Activated T-cell treated with anti-CD3 and anti-CD28 coated beads for 24 hours (primary cell): ENCODE measurements around the gene AXIN1.
"Not testable (repeated sequence)": the region's sequence is repeated elsewhere in the genome, so short reads cannot be mapped to it uniquely, and the experiment has no call there.

ENCODE experiments used
- DNase-seq: peaks from one replicate; pipeline ENCODE4 v3.0.0-alpha.2; 2020; ENCODE audit warnings: low read depth

Gene AXIN1

DNA sequence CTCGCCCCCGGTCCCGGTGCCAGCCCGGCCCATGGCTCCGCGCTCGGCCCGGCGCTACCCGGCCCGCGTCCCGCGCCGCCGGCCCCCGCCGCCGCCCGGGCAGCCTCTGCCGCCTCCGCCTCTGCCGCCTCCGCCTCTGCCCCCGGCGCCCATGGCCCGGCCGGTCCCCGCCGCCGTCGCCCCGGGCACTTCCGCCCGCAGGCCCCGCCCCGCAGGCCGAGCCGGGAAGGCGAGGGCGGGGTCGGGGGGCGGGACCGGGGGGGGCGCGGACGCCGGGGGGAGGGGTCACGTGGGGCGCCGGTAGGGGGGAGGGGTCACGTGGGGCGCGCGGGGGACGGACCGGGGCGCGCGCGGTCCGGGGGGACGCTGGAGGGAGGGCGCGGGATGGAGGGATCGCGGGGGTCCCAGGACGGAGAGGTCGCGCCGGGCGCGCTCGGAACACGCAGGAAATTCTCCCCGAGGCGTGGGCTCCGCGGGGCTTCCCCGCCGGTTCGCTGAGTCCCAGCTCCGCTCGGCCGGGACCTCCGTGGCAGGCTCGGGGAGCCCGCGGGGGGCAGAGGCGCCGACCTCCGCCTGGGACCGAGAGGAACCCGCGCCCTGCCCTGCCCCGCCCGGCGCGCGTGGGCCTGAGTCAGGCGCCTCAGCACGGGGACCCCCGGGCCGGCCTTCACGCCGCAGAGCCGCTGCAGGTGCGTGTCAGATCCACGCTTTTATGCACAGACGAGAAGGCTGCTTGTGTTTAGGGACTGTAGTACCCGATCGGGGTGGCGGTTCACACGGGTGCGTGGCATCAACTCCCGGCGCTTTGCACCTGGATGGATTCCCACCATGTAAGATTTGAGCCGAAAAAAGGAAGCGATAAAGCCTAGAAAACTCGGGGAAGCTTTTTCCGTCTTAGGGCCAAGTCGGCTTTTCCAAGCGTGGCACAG is 29.5 kb upstream of the AXIN1 start, which contains the start of gene PGAP6:
TSS of gene PGAP6 (minus strand) at position 190 of the 929 bp plus-strand sequence. CDS start at position 33, 157 bp downstream.
- peak; percentile 58 for DNase-seq

DNA sequence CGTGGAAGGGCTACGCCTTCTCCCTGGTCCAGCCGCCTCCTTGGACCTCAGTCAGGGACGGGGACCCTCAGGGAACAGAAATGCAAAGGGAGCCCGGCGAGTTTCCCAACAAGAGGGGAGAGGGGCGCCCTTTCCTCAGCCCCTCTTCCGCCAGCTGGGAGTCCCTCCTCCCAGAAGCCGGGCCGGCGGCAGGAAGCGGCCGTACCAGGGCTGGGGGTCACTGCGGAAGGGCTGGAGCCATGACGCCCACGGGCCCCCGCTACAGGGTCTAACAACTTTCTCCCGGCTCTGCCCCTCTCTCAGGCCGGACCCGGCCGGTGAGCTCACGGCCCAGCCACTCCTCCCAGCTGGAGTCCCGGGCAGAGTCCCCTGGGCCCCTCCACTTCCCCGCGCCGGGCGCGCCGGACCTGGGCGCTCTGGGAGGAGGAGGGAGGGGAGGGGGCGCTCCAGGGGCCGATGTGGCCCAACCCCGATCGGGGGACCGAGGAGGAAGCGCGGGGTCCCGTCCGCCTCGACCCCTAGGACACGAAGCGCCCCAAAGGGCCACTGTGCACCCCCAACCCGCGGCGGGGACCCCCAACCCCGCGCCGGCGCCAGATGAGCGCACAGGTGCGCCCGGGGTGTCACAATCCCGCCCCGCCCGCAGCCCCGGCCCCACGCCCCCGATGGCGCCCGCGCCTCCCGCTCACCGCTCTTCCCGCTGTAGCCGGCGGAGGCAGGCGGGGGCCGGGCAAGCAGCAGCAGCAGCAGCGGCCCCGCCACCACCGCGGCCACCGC is 28.7 kb upstream of the AXIN1 start:
- DNase-seq, result no peak

DNA sequence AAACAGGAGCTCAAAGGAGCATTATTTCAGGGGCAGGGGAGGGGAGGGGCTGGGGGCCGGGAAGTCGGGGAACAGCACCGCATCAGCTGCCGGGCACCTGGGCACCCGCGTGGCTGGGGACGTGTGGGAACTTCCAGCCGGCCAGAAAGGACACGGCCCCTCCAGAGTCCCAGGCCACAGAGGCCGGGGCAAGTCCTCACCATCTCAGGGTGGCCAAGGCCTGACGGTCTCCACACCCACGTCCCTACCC is 28.2 kb upstream of the AXIN1 start:
- no peak for DNase-seq

DNA sequence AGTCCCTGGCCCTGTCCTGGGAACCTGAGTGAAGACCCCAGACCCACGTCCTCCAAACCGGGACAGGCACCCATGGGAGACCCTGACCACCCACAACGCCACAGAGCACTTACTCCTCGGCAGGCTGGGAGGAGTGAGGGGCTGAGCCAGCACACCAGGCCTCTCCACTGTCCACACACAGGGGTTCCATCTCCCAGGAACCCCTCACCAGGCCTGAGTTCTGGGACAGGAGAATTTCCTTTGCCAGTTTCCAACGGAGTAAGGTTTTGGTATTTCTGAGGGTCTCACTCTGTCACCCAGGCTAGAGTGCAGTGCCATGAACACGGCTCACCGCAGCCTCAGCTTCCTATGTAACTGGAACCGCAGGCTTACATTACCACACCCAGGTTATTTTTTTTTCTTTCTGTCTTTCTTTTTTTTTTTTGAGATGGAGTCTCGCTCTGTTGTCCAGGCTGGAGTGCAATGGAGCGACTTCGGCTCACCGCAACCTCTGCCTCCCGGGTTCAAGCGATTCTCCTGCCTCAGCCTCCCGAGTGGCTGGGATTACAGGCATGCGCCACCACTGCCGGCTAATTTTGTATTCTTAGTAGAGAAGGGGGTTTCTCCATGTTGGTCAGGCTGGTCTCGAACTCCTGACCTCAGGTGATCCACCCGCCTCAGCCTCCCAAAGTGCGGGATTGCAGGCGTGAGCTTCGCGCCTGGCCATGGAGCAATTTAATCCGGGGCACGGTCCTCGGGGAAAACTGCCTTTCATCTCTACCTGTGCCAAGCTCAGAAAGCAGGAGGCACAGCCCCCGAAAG is 27.6 kb upstream of the AXIN1 start:
- DNase-seq, result no peak

DNA sequence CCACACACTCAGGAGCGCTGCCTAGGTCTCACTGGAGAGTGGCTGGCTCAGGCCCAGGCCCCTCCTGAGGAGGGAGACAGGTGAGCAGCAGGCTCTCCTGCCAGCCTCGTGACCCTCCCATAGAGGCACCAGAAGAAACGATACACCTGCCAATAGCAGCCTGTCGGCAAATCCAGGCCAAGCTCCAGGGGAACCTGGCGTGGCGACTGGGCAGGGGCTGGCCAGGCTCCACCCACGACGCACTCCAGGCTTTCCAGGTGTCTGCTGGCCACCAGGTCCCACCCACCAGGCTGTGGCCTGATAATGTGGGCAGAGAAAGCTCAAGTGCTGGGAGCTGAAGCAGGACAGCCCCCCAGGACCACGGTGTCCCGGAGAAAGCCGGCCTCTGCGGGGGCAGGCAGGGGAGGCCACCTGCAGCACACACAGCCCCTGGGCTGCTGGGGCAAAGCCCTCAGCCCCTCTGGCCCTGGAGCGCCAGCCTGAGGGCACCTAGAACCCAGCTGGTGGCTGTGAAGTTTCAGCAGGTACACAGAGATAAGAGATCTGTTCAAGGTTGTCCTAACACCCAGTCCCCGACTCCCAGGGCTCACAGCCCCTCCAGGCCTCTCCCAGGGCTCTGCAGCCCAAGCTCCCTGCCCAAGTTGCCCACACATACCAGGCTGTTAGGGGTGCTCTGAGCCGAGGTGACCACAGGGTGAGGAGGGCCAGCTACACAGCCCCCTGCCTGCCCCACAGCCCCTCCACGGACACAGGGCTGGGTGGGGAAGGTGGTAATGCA is 26.8 kb upstream of the AXIN1 start:
- no peak for DNase-seq

DNA sequence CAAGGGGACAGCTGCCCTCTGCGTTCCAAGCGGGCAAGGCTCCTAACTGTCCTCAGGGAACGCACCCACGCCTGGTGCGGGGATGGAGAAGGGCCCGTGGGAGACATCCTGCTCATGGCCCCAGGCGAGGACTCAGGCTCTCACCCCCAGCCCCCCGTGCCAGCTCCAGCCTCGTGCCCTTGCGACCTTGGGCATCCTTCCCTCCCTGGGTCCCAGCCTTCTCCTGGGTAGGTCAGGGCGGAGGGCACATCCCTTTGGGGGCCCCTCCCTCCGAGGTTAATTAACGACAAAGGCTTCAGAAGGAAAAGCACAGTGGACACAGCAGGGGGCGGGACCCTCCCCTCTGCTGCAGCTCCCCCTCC is 26.3 kb upstream of the AXIN1 start:
- no peak for DNase-seq

DNA sequence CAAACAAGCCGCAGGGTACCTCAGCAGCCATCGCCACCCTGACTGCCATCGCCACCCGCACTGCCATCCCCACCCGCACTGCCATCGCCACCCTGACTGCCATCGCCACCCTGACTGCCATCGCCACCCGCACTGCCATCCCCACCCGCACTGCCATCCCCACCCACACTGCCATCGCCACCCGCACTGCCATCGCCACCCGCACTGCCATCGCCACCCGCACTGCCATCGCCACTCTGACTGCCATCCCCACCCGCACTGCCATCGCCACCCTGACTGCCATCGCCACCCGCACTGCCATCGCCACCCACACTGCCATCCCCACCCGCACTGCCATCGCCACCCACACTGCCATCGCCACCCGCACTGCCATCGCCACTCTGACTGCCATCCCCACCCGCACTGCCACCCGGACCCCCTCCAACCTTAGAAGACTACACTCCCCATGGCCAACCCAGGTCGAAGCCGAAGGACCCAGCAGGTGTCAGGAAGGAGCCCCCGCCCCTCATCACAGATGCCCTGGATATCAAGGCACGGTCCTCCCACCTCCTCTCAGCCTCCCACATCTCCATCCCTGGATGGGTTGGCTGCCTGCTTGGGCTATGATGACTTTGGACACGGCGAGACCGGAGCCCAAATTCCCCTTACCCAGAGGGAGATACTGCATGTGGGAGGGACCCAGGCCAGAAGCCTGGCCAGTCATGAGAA is 25.7 kb upstream of the AXIN1 start:
- DNase-seq, result not testable (repeated sequence)

DNA sequence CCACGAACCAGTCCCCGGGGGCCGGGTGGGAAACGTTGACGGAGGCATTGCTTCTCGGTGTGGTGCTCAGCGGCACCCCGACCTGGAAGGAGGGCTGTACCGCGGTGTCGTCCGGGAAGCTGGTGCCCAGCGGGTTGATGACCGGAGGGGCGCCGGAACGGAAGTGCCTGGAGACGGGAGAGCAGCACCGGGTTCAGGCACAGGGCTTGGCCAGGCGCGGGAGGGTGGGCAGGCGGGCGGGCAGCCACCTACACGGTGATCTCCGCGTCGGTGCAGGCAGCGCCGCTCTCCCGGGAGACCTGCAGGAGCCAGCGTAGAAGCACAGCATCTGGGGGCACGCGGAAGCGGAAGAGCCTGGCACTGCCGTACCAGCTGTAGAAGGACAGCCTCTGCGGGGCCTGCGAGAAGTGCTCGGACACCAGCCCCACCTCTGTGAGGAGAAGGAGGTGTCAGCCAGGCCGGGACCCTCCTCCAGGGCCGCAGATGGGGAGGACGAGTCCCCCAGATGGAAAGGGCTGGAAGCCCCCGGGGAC is 25.0 kb upstream of the AXIN1 start:
- DNase-seq, result no peak

DNA sequence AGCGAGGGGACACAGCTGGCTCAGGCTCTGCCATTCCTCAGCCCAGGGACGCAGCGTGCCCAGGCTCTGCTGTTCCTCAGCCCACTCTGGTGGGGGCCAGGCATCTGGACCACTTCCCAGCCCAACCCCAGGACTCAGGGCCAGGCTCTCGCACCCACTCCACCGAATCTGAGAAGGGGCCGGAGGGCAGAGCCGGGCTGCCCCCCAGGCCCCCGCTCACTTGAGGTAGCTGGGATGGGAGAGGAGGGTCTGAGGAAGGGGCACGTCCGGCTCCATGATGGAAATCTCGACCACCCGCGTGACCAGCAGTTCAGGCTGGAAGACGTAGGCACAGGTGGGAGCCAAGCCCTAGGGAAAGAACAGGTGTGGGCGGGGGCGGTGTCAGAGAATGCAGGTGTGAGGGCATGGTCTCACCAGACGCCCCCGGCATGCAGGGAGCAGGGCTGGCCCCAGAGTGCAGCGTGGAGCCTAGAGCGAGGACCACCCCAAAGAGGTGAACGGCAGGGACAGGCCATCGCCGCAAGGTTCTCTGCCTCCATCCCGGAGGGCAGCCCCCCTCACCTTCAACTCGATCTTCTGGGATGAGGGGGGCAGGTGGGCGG is 24.4 kb upstream of the AXIN1 start:
- no peak for DNase-seq

DNA sequence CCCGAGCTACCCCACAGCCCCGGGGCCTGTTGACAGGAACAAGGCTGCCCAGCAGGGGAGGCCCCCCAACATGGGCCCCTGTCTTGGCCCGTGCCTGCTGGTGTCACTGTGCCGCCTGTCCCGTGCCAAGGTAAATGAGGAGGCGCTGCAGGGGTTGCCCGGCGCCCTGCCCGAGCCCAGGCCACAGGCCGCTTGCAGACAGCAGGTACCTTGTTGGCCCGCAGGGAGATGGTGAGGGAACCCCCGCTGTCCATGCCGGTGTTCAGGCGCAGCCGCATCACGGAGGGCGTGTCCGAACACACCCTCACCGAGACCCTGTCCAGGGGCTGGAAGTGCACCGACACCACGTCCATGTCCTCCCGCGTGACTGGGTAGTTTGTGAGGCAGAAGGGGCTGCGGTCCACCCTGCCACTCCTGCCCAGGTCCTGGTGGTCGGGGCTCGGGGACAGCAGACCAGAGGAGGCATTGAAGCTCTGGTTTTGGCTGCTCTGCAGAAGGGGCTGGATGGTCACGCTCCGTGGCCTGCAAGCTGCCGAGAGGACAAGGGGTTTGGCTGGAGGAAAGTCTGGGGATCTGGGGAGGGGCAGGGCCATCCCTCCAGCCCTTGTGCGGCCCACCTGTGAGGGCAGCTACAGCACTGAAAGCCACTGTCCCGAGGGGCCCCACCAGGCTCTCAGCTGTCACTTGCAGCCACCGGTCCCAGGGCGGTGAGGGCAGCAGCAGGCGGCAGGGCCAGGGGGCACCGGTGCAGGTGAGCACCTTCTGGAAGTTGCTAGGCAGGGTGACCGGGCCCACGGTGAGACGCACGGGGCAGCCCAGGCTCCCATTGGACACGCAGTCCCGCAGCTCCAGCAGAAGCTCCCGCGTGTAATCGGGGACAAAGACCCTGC is 23.6 kb upstream of the AXIN1 start:
- DNase-seq, result no peak

DNA sequence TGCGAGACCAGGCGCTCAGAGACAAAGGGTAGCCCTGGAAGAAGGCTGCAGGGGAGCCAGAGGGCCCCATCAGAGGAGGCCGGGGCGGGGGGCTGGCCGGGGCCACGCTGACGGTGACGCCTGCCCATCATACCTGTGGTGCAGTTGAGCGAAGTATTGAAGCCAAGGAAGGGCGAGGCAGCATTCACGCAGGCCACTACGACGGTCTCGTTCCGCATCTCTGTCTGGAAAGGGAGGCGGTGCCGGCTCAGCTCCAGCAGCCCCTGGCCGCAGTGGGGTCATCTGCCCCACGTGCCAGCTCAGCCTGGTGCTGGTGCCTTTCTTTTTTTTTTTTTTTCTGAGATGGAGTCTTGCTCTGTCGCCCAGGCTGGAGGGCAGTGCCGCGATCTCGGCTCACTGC is 22.7 kb upstream of the AXIN1 start:
- no peak for DNase-seq

DNA sequence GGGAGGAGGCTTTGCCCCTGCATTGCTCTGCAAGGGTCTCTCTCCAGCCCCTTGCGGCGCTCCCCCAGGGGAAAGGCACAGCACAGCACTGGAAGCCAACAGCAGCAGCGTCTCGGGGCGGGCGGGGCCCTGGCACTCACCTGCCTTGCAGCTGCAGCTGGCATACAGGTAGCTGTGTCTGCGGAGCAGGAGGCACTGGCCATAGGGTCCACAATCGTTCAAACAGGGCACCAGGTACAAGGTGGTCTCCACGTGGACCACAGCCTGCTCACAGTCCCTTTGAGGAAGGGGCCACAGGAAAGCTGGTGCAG is 22.0 kb upstream of the AXIN1 start:
- DNase-seq, result no peak

DNA sequence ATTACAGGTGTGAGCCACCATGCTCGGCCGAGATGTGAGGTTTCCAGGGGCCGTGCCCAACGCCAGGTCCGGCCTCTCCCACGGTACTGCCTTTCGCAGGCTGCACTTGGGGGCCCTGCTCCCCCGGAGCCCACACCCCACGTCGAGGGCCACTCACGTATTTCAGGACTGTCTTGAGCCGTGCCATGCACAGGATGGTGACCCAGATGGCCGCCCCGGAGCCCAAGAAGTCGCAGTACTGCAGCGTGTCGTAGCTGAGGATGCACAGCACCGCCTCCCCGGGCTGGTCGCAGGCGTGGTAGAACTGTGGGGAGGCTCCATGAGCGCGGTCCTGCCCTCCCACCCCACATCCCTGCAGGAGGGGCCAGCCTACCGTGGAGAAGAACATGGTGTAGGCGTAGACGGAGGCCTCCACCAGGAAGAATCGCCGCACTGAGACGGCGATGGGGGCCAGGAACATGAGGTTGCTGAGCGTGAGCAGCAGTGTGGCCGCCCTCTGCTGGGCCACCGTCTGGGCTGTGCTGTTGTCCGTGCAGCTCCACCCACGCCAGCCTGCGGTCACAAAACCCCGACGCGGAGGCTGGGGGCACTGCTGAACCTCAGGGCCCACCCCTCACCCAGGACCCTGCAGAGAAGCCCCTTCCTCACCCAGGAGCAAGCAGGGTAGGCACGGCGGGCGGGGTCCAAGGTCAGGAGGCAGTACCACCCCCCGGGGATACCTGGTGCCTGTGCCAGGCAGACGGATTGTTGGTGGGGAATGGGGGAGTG is 21.5 kb upstream of the AXIN1 start:
- no peak for DNase-seq

DNA sequence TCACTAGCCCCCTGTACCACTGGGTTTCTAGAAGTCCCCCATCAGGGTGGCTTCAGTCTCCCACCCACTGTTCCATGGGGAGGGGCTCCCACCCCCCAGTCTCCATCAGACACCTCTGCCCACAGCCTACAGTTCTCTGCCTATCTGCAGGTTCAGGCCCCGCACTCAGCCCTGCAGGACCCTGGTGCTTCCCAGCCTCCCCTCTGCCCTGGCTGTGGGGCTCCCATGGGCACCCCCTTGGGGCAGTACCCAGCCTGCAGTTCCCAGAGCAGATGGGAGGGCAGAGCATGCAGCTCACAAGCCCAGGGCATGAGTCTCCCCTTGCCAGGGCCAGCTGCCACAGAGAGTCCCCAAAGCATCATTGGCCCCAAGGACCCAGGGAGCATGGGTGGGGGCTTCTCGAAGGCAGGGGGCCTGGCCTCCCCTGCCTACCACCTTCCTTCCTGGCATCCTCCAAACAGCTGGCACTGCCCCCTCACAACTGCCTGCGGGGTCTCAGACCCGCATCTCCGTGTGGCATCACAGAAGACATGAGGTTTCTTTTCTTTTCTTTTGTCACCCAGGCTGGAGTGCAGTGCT is 20.6 kb upstream of the AXIN1 start:
- DNase-seq, result no peak

DNA sequence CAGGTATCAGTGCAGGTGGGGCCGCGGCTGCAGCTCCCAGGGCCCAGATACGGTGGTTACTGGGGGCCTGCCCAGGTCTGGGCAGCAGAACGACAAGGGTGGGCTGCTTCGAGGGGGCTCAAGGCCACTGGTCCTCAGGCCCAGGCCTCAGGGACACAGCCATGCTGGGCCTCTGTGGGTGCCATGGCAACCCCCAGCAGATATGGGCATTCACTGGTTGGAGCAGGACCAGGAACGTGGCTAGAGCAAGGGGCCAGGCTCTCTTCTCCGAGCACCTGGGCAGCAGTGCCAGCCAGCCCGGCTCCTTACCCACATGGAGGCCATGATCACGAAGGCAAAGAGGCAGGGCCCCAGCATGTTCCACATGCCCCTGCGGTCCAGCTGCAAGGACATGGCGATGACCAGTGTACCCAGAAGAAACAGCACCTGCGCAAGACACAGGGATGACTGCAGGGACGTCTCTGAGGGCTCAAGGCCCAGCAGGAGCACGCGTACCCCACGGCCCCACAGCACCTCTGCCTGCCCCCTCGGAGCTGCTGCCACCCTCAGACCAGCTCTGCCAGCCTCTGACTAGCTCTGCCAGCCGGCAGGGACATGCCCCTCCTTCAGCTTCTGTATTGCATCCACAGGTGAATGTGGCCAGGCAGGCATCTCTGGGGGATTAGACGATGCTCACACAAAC is 19.9 kb upstream of the AXIN1 start:
- no peak for DNase-seq

DNA sequence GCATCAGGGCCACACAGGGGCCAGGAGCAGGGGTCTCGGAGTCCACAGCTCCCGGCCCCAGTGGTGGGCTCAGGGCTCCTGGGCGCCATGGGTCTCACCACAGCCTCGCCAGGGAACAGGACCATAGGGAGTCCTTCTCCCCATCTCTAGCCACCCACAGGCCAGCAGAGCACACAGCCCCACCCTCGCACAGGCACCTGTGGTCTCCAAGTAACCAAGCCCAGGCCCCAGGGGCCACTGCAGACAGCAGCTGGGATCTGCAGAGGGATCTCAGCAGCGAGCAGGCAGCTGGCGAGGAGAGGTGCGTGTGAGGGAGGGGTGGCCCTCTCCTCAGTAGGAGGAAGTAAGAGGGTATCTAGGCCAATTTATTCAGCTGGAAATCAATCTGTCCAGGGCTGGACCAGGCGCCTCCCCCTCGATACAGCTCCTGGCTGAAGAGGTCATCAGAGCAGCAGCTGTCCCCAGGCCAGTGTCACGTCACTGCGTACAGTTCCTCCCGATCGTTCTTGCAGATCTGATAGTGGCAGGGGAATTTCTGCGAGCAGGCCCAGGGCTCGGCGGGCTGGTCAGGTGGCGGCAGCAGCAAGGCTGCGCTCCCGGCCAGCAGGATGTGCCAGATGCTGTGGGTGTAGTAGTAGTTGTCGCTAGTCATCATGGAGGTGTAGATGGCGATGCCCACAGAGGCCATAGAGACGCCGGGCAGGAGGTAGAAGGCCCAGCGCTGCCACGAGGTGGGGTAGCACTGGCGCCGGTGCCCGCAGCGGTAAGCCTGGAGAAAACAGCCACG is 19.2 kb upstream of the AXIN1 start:
- no peak for DNase-seq

DNA sequence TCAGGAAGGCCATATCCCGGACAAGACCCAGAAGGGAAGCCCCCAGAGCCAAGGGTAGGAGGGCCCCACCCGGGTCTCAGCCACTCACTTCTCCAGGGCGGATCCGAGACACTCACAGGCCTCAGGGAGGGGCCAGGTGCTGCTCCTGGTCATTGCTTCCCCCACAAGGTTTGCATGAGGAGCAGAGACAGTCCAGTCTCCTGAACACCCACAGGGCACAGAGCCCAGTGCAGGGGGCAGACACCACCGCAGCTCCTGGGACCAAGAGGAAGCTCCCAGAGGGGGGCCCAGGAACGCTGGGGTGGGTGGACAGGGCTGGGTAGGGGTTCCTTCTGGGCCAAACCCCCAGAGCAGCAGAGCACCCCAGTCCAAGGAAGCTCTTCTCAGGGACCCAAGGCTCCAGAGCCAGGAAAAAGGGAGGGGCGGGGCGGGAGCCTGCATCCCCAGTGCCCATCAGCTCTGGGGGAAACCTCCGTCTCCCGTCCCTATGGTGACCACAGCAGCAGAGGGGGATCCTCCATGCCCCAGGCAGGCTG is 18.5 kb upstream of the AXIN1 start:
- no peak for DNase-seq
